Measurements from ENCODE around the gene FTH1. TPM values are rescaled to one million over a fixed set of nuclear protein-coding genes. Genes with fewer than 3 reads are reported as not detected.

Gene FTH1
- total and polyA plus RNA-seq, 3 donors from 2014 or later: 1,162 to 2,237 (median 1,419) TPM

DNA sequence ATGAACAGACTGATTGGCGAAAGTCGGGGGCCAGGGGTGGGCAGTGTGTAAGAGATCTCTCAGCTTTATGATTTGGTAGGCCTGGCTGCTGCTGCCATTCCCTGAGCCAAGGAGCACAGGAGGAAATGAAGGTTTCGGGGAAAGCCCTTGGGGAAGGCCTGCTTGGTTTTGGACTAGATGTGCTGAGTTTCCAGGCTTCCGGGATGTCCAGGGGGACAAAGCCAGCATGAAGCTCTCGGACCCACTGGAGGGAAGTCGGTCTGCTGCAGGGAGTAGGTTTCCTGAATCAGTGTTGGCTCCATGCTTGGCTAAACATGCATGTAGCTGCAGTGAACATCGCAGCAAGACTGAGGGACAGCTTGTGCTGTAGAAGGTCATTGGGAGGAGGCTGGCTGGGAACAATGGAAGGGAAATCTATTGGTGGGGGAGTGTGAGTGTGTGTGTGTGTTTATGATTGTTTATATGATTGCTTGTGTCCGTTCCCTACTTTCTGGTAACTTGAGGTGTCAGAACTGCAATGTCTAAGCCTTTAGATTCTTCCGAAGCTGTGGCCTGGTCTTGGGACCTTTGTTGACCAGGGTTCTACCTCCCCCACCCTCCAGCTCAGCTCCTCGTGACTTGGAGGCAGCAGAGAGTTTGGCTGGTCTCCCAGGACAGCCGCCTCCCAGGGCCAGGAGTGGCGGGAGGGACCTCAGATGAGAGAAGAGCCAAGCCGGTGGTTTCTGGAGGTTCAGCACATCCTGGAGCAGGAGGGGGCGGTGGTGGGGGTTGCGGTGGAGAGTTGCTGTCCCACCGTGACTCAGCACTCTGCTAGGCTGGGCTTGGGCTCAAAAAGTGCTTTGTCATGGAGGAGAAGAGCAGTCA, 4.0 kb upstream of the FTH1 start:
- Histone ChIP-seq H3K4me3 (no peak overlapping the region), H3K4me1 (peaks cover 61% of the 10 kb centered on the region), H3K27me3 (no peaks in the 10 kb centered on the region), H3K9me3 (no peaks in the 10 kb centered on the region), H3K36me3 (ENCODE audit: low read depth, missing control alignments) (no peaks in the 10 kb centered on the region), H3K27ac (peak overlapping the region; percentile 84 to 100)
- DNase-seq: peak; percentile 98
- TF ChIP-seq, protein P1, sequence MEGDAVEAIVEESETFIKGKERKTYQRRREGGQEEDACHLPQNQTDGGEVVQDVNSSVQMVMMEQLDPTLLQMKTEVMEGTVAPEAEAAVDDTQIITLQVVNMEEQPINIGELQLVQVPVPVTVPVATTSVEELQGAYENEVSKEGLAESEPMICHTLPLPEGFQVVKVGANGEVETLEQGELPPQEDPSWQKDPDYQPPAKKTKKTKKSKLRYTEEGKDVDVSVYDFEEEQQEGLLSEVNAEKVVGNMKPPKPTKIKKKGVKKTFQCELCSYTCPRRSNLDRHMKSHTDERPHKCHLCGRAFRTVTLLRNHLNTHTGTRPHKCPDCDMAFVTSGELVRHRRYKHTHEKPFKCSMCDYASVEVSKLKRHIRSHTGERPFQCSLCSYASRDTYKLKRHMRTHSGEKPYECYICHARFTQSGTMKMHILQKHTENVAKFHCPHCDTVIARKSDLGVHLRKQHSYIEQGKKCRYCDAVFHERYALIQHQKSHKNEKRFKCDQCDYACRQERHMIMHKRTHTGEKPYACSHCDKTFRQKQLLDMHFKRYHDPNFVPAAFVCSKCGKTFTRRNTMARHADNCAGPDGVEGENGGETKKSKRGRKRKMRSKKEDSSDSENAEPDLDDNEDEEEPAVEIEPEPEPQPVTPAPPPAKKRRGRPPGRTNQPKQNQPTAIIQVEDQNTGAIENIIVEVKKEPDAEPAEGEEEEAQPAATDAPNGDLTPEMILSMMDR (IDR thresholded peaks at IDR 0.05): no peak
- TF ChIP-seq POLR2A (IDR thresholded peaks at IDR 0.05): no peak
- 19 to 32% methylated on average over 15 to 16 of the region's 16 CpGs for WGBS, 2 donors
- intact Hi-C loops (cut with DNase I; ENCODE audit: low total_unique reads): no loop called here

DNA sequence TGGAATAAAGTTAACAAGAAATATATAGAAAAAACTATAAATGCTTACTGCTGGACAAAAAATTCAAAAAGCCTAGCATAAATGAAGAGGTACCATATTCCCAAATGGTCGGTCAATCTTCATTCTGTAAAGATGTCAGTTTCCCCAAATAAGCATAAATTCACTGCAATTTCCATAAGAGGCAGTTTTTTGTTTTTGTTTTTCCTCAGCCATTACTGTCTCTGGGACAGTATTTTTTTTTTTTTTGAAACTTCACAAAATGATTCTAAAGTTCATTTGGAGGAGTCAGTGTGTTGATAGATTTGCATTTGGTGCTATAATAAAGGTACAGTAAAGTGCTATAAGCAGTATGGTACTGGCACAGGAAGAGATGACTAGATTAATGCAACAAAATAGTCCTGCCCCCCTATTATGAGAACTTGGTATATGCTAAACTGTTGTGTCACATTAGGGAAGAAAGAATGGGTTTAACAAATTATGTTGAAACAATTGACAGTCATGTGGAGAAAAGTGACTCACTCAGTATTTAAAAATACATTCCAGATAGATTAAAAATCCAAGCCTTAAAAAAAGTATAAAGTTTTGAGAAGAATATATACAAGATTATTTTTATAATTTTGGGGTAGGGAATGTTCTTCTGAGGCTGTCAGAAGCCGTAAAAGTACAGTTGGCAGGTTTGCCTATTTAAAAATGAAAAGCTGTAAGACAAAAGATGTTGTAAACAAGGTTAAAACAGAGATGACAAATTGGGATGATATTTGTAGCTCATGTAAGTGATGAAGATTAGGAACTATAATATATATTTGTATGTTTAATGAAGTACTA, 2.6 kb upstream of the FTH1 start:
- Histone ChIP-seq H3K4me3 (no peak overlapping the region), H3K4me1 (peaks cover 50% of the 10 kb centered on the region), H3K27ac (peak overlapping the region; percentile 84 to 100), H3K27me3 (no peaks in the 10 kb centered on the region), H3K36me3 (ENCODE audit: low read depth, missing control alignments) (no peaks in the 10 kb centered on the region), H3K9me3 (no peaks in the 10 kb centered on the region)
- TF ChIP-seq, protein P1 (IDR thresholded peaks at IDR 0.05): no peak
- no peak for TF ChIP-seq POLR2A (IDR thresholded peaks at IDR 0.05)
- intact Hi-C loops (cut with DNase I; ENCODE audit: low total_unique reads): no loop called here
- DNase-seq: no peak
- WGBS, 2 donors: 66 to 69% methylated on average over 2 of the region's 2 CpGs

DNA sequence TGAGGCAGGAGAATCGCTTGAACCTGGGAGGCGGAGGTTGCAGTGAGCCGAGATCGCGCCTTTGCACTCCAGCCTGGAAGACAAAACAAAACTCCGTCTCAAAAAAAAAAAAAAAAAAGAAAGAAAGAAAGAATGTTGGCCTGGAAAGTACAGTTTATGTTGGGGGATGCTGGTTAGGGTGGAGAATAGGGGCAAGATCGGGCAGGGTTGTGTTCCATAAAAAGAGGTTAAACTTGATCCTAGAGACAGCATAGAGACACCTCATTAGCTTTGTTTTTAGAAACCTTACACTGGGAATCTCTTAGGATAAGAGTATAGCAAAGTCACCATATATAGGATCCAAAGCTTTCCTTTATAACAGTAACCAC, 1.9 kb upstream of the FTH1 start:
- H3K4me3 ChIP-seq: no peak overlapping the region
- peaks cover 50% of the 10 kb centered on the region for H3K4me1 ChIP-seq
- intact Hi-C loops (cut with DNase I; ENCODE audit: low total_unique reads): no loop called here

DNA sequence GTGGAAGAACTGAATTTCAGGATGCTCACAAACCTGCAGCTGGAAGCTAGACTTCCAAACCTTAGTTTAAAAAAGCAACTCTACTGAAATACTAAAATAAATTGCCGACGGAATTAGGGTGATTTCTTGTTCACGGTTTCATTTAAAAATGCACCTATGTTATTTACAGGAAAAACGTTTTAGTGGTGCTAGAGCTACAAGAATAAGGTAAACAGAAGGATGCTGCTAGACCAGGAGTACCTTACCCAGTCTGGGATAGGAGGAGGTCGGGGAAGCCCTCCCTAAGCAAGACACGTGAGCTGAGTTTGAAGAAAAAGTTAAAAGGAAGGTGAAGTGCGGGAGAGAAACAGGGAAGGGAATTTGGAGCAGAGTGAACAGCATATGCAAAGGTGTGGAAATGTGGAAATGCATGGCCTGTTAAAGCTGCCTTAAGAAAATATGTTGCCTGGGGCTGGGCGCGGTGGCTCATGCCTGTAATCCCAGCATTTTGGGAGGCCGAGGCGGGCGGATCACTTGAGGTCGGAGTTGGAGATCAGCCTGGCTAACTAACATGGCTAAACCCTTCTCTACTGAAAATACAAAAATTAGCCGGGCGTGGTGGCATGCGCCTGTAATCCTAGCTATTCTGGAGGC, 1.4 kb upstream of the FTH1 start:
- intact Hi-C loops (cut with DNase I; ENCODE audit: low total_unique reads): no loop called here
- WGBS, 2 donors: 70 to 78% methylated on average over 16 of the region's 16 CpGs
- Histone ChIP-seq H3K36me3 (ENCODE audit: low read depth, missing control alignments) (no peaks in the 10 kb centered on the region), H3K27ac (peak overlapping the region; percentile 97 to 100), H3K27me3 (no peaks in the 10 kb centered on the region), H3K9me3 (no peaks in the 10 kb centered on the region), H3K4me3 (peak overlapping the region; percentile 94 to 99), H3K4me1 (peaks cover 50% of the 10 kb centered on the region)
- DNase-seq: no peak
- TF ChIP-seq, protein P1 (IDR thresholded peaks at IDR 0.05): no peak
- TF ChIP-seq POLR2A (IDR thresholded peaks at IDR 0.05): no peak

More for the DNA sequence above, 1.9 kb upstream of the FTH1 start:
- H3K27ac ChIP-seq: peak overlapping the region in 1 of 2 donors; percentile 100
- DNase-seq: no peak
- WGBS, 2 donors: 60 to 63% methylated on average over 7 of the region's 7 CpGs
- TF ChIP-seq, protein P1 (IDR thresholded peaks at IDR 0.05): no peak
- no peak for TF ChIP-seq POLR2A (IDR thresholded peaks at IDR 0.05)
- no peaks in the 10 kb centered on the region for H3K36me3 ChIP-seq (ENCODE audit: low read depth, missing control alignments)
- H3K9me3 ChIP-seq: no peaks in the 10 kb centered on the region
- H3K27me3 ChIP-seq: no peaks in the 10 kb centered on the region
